Right renal cortex interstitium (tissue), 3 donors: ENCODE data around the gene CD58. TPM values are rescaled to one million over a fixed set of nuclear protein-coding genes. Genes with fewer than 3 reads are reported as not detected.

Experiments used
- DNase-seq, 3 donors: peaks; one replicate each; pipeline ENCODE4 v3.0.0-alpha.2; 2013; ENCODE audit warnings: low read depth in 3 of 3, low spot score in 2 of 3
- polyA plus RNA-seq, 3 donors: library from polyadenylated mRNA; unstranded; fragments of 120-200 nt; gene quantifications; one replicate each; pipeline ENCODE4 v1.2.1, GENCODE V29; 2013; ENCODE audit not compliant: insufficient read length in 3 of 3

Gene CD58
- polyA plus RNA-seq, 3 donors: 16.8 to 17.7 (median 17.7) TPM

GRCh38 chr1:116553386-116554115 lies 17.3 kb downstream of the CD58 start:
- DNase-seq: no peak

- DNase-seq: no peak
These were observed 24.4 kb downstream of the CD58 start for GRCh38 chr1:116546354-116546977.

DNA sequence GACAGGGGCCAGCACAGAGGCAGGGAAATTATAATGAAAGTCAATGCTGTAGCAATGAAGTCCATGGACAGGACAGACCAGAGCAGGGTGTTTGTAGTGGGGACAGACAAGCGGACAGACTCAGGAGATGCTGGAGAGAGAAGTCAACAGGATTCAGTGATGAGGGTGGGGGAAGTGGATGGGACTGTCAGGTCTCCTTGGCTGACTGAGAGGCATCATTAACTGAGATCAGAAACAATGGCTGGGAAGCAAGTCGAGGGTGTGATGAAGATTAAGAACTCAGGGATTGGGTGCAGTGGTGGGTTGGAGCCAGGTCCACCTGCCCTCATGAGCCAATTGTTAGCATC lies 25.5 kb downstream of the CD58 start:
- no peak for DNase-seq

GRCh38 chr1:116544588-116545358 lies 26.1 kb downstream of the CD58 start:
- DNase-seq: no peak

DNA sequence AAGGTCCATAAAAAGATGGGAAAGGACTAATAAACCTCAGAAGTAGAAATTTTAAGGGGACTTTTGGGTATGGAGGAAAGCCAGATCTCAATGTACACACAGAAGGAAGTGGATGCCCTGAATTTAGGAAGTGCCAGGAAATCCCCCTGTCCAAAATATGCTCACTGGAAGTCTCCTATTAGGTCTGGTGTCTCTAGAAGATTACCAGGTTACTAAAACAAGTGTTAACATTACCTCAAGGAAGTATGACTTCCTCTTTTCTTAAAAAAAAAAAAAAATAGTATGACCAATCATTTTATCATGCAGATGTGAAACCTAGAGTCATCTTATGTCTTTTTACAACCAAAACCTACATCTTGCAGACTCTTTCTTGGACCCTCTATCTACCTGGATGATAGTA lies 30.7 kb downstream of the CD58 start:
- DNase-seq: no peak

- no peak for DNase-seq
These were observed 32.3 kb downstream of the CD58 start for GRCh38 chr1:116538544-116538943.

DNA sequence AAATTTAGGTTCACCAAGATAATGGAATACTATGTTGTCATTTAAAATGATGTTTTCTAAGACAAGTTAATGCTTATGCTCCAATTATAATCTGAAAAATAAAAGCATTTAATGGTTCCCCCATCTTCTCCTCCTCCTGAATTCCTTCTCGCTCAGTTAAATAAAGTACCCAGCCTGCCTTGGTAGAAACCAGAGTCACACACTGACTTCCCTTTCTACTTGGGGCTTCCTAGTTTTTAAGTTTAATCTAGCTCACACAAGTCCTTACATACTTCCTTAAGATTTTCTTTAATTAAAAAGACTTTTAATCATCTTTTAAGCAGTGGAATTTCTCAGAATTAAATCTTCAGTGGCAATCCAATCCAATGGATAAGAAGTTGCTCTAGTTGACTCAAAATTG lies 32.9 kb downstream of the CD58 start:
- no peak for DNase-seq

DNA sequence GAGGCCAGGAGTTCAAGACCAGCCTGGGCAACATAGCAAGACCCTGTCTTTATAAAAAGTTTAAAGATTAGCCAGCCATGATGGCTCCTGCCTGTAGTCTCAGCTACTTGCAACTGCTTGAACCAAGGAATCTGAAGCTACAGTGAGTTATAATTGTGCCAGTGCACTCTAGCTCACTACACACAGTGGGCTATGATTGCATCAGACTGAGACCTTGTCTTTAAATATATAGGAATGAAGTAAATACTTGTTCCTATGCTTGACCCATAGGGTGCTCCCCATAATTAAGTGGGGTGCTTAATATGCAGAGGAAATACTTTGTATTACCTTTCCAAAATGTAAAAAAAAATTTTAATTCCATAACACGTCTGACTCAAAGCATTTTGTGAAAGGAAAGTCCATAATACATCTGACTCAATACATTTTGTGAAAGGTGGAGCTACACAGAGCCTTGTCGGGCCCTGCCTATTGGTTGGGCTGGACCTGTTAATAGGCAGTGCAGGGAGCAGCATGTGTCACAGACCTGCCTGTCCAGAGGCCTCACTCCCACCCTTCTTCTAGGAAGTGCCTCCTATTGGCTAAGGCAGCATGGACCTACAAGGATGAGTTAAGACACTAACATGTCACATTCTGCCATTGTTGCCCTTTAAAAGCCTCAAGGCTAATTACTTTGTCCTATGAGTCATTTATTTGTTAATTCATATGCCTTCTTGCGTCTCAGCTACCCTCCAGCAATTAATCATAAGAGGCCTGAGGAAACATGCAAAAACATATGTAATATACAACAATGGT lies 33.6 kb downstream of the CD58 start:
- no peak for DNase-seq

- no peak for DNase-seq
These were observed 36.6 kb downstream of the CD58 start for GRCh38 chr1:116534014-116534739.

DNA sequence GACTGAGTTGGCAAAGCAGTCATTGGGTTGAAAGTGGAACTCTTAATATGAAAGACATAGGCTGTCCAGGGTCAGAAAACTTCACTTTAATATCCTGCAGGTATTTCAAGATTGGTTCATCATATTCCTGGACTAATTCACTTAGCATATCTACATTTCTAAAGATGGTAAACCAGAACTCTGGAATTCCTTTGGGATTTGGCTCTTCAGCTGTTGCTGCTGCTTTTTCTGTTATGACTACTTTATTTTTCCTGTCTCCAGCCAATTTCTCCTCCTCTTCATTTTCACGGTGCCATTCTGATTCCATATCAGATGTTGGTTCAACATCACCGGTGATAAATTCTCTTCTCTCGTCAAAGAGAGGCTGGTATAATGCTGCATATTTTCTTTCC lies 37.4 kb downstream of the CD58 start:
- no peak for DNase-seq

- DNase-seq: no peak
These were observed 38.0 kb downstream of the CD58 start for GRCh38 chr1:116532671-116533428.

- no peak for DNase-seq
These were observed 38.9 kb downstream of the CD58 start for GRCh38 chr1:116531917-116532316.

- no peak for DNase-seq
These were observed 41.1 kb downstream of the CD58 start for GRCh38 chr1:116529681-116530080.

- DNase-seq: no peak
These were observed 41.6 kb downstream of the CD58 start for GRCh38 chr1:116529199-116529631.

GRCh38 chr1:116528329-116529083 lies 42.3 kb downstream of the CD58 start:
- no peak for DNase-seq

DNA sequence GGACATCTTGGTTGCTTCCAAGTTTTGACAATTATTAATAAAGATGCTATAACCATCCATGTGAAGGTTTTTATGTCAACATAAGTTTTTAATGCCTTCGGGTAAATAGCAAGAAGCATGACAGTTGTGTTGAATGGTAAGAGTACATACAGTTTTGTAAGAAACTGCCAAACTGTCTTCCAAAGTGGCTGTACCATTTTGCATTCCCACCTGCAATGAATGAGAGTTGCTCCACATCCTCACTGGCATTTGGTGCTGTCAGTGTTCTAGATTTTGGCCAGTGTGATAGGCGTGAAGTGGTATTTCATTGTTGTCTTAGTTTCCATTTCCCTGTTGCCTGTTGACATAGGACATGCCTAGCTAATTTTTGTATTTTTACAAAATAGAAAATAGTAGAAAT lies 45.4 kb downstream of the CD58 start:
- DNase-seq: no peak

DNA sequence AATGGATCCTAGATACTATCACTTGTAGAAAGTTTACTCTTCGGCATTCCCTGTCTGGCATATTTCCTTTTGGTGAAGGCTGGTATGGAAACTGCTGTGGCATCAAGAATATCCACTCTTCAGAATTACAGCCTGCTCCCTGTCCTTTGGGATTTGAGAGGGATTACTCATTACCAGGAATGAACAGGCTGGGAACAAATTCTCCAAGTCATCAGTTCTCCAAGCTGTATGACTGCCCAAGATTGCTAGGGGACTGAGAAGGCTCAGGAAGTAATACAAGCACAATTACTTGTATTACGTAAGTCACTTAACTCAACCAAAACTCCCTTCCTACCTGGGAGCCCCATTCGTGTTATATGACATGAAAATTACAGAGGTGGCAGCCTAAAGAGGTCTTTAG lies 49.6 kb downstream of the CD58 start:
- no peak for DNase-seq

DNA sequence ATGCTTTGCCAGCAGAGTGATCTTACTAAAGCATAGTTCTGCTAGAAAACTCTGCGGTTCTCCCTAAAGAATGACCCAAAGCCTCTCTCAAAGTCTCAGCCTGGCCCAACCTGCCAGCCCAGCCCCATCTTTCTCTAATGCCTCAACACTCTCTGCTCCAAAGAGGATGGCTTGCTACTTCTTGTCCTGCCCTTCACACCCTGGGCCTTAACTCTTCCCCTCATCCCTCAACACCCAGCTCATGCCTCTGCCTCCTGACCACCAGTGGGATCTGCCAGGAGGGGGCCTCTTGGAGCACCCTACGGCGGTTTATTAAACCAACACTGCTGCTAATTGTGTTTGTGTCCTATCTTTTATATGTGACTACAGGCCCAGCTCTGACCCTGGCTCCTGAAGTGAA lies 52.4 kb downstream of the CD58 start:
- DNase-seq: no peak

DNA sequence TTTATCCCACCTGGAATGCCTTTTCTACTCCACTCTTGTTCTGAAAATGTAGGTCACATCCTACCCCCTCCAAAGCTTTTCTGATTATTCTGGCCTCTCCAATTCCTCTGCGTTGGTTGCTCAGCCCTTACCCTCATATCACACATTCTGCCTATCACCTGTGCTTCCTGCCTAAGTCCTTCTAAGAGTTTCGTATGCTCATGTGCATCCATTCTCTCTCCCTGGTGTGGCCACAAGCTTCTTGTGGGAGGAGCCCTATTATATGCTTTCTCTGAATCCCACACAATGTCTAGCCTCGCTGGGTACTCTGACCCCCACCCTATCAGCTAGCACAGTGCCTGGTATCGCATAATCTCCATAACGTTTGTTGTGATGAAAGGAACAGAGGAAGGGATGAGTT lies 54.2 kb downstream of the CD58 start:
- DNase-seq: no peak
